Motor neuron (in vitro differentiated cells): ENCODE results near the gene NETO1. TPM values are rescaled to one million over a fixed set of nuclear protein-coding genes. Genes with fewer than 3 reads are reported as not detected.
A peak's percentile ranks its signal among the peaks of the same experiment; 100 is the strongest.

Experiments used
- ATAC-seq, 8 experiments: fragments of 200-7000 bp; cut with Tn5 transposase; replicated peaks in 6 of 8; 2 replicates each; pipeline ENCODE4 v1.8.0; 2021; ENCODE audit warnings: mild to moderate bottlenecking in 8 of 8, moderate library complexity in 8 of 8
- H3K27ac ChIP-seq, 2 donors: fragments of 250-450 bp; sonication (Bioruptor Pico); 2 replicates each; pipeline ENCODE4 v1.9.0; 2021; ENCODE audit warnings: antibody characterized with exemption in 2 of 2, mild to moderate bottlenecking in 2 of 2, moderate library complexity in 1 of 2
- H3K4me1 ChIP-seq, 2 donors: fragments of 250-450 bp; sonication (Bioruptor Pico); replicated peaks in 1 of 2; 2 replicates each; pipeline ENCODE4 v1.6.1; 2021; ENCODE audit warnings: antibody characterized with exemption in 2 of 2, mild to moderate bottlenecking in 2 of 2, moderate library complexity in 1 of 2
- H3K4me3 ChIP-seq, 5 donors: fragments of 250-450 bp; sonication (Bioruptor Pico); 2 replicates each; pipeline ENCODE4 v1.9.0; 2021; ENCODE audit warnings: antibody characterized with exemption in 5 of 5, mild to moderate bottlenecking in 5 of 5, moderate library complexity in 4 of 5
- WGBS, 10 experiments: fragments of 450-650 bp; shearing (Covaris generic); methylation state at CpG; one replicate each; pipeline ENCODE4 v1.0.0; 2022; 5-methylcytosine and 5-hydroxymethylcytosine counted together
- in situ Hi-C, 9 experiments: fragments of 400-800 bp; cut with MboI; loops; one replicate each; pipeline ENCODE4 v1.15.0; 2021; ENCODE audit warnings: low sequenced_read_pairs in 9 of 9, low pct_unique_long_range_greater_than_20kb in 2 of 9; ENCODE audit not compliant: unreplicated experiment in 9 of 9
- total RNA-seq, 8 experiments: library from RNA; unstranded; fragments of 300-600 nt; gene quantifications; 2 replicates each; pipeline versions ENCODE4 v1.2.3 to v1.2.4, GENCODE V29; 2022

NETO1 gene
- total RNA-seq, 8 experiments from 2014 or later, result 0.35 to 30.0 (median 16.2) TPM; not detected in 2

DNA sequence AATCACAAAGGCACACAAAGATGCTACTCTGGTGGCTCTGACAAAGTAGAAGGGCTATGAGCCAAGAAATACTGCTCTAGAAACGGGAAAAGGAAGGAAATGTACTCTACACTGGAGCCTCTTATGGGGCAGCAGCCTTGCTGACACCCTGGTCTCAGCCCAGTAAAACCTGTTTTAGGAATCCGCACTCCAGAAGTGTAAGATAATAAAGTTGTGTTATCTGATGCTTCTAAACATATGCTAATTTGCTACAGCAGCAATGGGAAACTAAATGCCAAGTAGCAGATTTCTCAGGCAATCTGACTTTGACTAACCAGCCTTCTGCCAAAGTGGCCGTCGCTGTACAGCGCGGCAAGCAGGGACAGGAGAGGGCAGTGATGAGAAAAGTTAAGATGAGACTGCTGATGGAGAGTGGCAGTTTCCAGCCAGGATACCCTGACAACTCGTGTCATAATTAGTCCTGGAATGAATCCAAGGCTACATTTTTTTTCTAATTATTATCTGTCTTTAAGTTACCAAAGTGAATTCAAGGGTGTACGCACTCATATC is 99.0 kb downstream of the NETO1 start:
- H3K4me3 ChIP-seq, result no peak overlapping the region
- 0 to 100% (median 79%) methylated on average over 1 to 6 of the region's 8 CpGs for WGBS, 10 experiments
- H3K4me1 ChIP-seq, result peaks cover 0 to 4% of the 10 kb centered on the region in 2 donors
- ATAC-seq, result peak in 1 of 8 experiments; percentile 35
- no peak overlapping the region for H3K27ac ChIP-seq
- in situ Hi-C loops, result loop anchor here in 5 of 9 experiments (10.0 to 25.0 kb wide), 4 partner anchors 1069 to 1369 kb away; partner anchors contain the start of genes FBXO15 (in 1 of the 5) and TIMM21 (in 1 of the 5)

DNA sequence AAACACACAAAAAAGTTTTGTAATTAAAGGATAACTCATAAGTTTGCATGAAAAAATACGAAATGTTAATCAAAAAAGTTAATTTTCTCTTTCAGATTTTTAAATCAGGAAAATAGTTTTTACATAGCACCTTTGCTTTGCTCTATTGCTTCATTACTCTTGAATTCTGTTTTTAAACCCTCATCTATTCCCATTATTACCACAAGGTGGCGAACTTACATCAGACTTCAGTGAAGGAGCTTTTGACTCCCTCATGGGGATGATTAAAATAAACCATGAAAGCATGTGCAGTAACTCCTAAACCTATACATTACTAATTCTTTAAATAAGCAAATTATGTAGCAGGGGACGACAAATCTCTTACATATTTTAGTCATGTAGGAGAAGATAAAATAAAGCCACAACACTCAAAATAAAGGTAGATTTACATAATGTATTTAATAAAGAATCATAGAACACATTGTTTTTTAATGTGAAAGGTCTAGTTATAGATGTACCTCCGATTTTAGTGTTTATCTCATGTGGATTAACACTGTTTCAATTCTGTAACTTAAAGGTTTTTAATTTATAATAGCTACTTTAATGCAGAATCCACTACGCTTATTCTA is 105.2 kb downstream of the NETO1 start:
- Histone ChIP-seq H3K27ac (no peak overlapping the region), H3K4me3 (no peak overlapping the region), H3K4me1 (no peaks in the 10 kb centered on the region)
- 5 to 29% (median 17%) methylated on average over 3 to 5 of the region's 5 CpGs for whole genome bisulfite sequencing, 10 experiments
- in situ Hi-C loops, result loop anchor here in 5 of 9 experiments (10.0 to 25.0 kb wide), 4 partner anchors 1075 to 1375 kb away; partner anchors contain the start of genes FBXO15 (in 1 of the 5) and TIMM21 (in 1 of the 5)
- ATAC-seq, result peak in 6 of 8 experiments; percentile 35 to 68 (median 48)

DNA sequence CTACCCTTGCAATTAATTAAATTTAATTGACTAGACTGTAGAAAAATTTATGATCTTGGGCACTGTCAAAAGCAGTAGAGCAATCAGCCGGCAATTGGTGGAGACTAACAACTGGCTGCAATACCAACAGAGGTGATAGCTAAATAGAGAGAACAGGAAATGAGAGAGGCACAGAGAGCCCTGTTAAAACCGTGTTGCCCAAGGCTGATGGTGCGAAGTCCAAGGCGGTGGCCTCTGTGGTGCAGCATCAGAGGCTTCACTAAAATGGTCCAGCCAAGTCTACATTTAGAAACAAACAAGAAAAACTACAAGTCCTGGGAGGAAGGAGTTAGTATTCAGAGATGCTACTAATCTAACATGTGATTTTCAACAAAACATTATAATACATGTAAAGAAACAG is 115.6 kb downstream of the NETO1 start:
- Histone ChIP-seq H3K4me1 (peaks cover 0 to 4% of the 10 kb centered on the region in 2 donors), H3K4me3 (no peak overlapping the region), H3K27ac (no peak overlapping the region)
- WGBS, 10 experiments, result 0 to 100% (median 83%) methylated on average over 1 to 4 of the region's 4 CpGs
- ATAC-seq, result no peak
- in situ Hi-C loops, result loop anchor here in 5 of 9 experiments (25.0 kb wide), 3 partner anchors 1085 to 1385 kb away; partner anchors contain the start of genes FBXO15 (in 1 of the 5) and TIMM21 (in 1 of the 5)

DNA sequence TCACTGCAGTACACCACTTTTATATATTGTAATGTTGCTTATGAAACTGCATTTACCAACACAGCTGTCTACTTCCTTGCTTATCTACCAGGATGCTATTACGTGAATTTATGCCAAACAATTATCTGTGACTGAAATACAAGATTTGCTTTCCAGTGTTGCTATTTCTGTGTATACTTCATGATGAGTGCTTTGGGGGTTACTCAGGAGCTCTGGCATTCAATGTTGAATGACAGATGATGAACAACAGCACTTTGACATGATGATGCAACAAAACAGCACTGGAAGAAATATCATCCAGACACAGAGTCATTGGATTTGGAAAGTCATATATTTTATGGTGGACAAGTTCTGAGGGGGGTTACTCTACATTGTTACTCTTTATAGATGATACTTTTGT is 125.8 kb downstream of the NETO1 start:
- ATAC-seq, result peak in 5 of 8 experiments; percentile 48 to 86 (median 63)

DNA sequence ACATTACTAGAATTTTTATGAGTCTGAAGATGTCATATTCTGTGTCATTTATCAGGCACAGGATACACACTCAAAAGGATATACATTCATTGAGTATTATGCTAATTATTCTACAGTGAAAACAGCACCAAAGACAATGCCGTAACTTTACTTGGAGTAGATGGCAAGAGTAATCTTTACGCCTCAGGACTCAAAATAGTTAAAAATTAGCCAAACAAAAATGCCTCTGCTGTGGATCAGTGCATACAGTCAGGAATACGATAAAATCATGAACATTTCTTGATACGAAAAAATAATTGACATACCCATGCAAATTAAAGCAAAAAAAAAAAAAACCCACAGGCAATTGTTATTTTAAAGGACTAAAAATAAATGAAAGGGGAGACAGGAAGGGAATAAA is 129.7 kb downstream of the NETO1 start:
- in situ Hi-C loops, result no loop called here
- no peak overlapping the region for H3K4me3 ChIP-seq
- H3K4me1 ChIP-seq, result peaks cover 6 to 9% of the 10 kb centered on the region in 2 donors
- no peak for ATAC-seq
- 23 to 92% (median 76%) methylated on average over 3 to 4 of the region's 4 CpGs for WGBS, 10 experiments
- H3K27ac ChIP-seq, result no peak overlapping the region

More for the DNA sequence above, 125.8 kb downstream of the NETO1 start:
- H3K4me1 ChIP-seq, result peaks cover 6 to 9% of the 10 kb centered on the region in 2 donors
- 5 to 100% (median 50%) methylated on average over 1 of the region's 1 CpG; no CpG with 5 or more reads in 1 of the 10 experiments for WGBS, 10 experiments
- no peak overlapping the region for H3K4me3 ChIP-seq
- H3K27ac ChIP-seq, result no peak overlapping the region
- in situ Hi-C loops, result no loop called here

DNA sequence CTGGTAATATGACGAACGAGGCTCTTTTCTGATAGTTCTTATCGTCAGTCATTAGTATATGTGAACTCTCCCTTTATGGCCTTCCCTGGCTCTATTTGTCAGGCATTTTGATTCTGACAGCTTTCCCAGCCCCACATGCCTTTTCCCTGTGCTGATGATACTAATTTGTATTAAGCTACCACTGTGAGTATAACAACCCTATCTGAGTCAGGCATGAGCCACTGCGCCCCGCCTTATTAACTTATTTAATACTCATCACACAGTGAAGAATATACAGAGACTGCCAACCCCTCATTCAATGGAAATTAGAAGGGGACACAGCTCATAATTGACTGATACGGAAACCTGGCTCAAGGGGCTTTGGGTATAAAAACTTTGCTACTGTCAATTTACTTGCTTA is 140.0 kb downstream of the NETO1 start:
- Histone ChIP-seq H3K4me1 (peaks cover 0 to under 1% of the 10 kb centered on the region in 2 donors), H3K27ac (no peak overlapping the region), H3K4me3 (no peak overlapping the region)
- in situ Hi-C loops, result no loop called here
- ATAC-seq, result no peak
- 0 to 100% (median 92%) methylated on average over 1 to 5 of the region's 6 CpGs for WGBS, 10 experiments

DNA sequence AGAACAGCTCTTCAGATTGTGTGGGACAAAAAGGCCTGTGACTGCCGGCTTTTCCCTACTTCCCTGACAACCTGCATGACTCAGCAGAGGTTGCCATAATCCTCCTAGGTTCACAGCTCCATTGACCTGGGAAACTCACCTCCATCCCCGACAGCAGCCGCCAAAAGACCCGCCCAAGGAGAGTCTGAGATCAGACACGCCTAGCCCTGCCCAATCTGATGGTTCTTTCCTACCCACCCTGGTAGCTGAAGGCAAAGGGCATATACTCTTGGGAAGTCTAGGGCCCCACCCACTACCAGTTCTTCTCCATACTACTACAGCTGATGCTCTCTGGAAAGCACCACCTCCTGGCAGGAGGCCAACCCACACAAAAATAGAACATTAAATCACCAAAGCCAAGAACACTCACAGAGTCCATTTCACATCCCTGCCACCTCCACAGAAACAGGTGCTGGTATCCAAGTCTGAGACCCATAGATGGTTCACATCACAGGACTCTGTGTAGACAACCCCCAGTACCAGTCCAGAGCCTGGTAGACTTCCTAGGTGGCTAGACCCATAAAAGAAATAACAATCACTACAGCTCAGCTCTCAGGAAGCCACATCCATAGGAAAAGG is 140.6 kb downstream of the NETO1 start:
- no peak overlapping the region for H3K4me3 ChIP-seq
- H3K27ac ChIP-seq, result no peak overlapping the region
- no peaks in the 10 kb centered on the region for H3K4me1 ChIP-seq
- ATAC-seq, result peak in 1 of 8 experiments; percentile 44
- in situ Hi-C loops, result no loop called here
- 0 to 100% (median 82%) methylated on average over 3 to 5 of the region's 5 CpGs; no CpG with 5 or more reads in 5 of the 10 experiments for WGBS, 10 experiments

DNA sequence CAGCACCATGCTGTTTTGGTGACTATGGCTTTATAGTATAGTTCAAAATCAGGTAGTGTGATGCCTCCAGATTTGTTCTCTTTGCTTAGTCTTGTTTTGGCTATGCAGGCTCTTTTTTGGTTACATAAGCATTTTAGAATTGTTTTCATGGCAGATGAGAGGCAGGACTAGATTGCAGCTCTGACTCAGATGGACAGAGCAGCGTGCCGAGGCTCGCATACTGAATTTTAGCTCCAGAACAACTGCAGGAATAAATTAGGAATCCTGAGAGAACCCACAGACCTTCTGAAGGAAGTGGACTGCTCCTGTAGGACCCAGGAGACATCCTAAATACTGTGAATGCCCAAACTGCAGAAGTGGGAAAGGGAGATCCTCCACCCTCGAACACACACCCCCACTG is 141.6 kb downstream of the NETO1 start:
- WGBS, 10 experiments, result 21 to 100% (median 89%) methylated on average over 1 to 3 of the region's 4 CpGs; no CpG with 5 or more reads in 4 of the 10 experiments
- in situ Hi-C loops, result no loop called here
- no peak for ATAC-seq
- Histone ChIP-seq H3K4me1 (no peaks in the 10 kb centered on the region), H3K4me3 (no peak overlapping the region), H3K27ac (no peak overlapping the region)

DNA sequence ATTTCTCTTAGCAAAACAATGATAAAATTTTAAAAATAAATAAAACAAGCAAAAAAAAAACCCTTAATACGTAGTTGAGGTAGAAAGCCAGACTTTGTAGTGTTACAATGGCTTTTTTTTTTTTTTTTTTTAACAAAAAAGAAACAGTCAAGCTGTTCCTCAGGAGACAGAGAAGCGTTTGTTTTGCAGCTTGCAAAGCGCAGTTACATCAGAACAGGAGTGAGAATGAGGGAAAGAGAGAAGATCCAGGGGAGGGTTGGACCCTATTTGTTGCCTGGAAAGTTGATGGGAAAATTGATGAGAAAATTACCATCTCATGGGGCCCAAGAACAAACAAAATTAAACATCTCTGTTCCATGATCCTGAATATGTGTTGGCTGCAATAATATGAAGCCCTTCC is 146.5 kb downstream of the NETO1 start:
- Histone ChIP-seq H3K27ac (no peak overlapping the region), H3K4me1 (no peaks in the 10 kb centered on the region), H3K4me3 (no peak overlapping the region)
- ATAC-seq, result peak in 1 of 8 experiments; percentile 56
- in situ Hi-C loops, result loop anchor here in 1 of 9 experiments (25.0 kb wide), 1 partner anchor 1616 kb away; no protein-coding TSS in a partner anchor
- 0 to 71% (median 36%) methylated on average over 1 to 3 of the region's 3 CpGs for WGBS, 10 experiments

DNA sequence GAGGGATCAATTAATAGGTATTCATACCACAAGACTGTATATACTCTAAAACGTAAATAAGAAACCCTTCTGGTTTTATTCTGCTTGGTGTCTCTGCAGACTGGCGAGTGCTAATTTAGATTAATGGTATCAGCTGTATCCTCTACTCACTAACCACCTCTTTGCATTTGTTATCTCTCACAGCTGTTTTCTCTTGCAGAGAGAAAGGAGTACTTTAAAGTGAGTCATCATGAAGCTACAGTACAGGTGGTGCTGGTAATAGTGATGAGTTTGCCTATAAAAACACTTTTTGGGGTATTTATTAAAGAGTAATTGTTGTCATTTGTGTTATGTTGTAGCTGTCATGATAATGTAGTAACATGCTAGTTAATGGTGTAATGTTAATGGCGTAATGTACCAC is 147.7 kb downstream of the NETO1 start:
- WGBS, 10 experiments, result 11 to 100% (median 60%) methylated on average over 1 to 3 of the region's 3 CpGs; no CpG with 5 or more reads in 1 of the 10 experiments
- no peak overlapping the region for H3K4me3 ChIP-seq
- H3K27ac ChIP-seq, result no peak overlapping the region
- in situ Hi-C loops, result loop anchor here in 1 of 9 experiments (25.0 kb wide), 1 partner anchor 1617 kb away; no protein-coding TSS in a partner anchor
- no peaks in the 10 kb centered on the region for H3K4me1 ChIP-seq
- ATAC-seq, result peak in 4 of 8 experiments; percentile 27 to 53 (median 46)

DNA sequence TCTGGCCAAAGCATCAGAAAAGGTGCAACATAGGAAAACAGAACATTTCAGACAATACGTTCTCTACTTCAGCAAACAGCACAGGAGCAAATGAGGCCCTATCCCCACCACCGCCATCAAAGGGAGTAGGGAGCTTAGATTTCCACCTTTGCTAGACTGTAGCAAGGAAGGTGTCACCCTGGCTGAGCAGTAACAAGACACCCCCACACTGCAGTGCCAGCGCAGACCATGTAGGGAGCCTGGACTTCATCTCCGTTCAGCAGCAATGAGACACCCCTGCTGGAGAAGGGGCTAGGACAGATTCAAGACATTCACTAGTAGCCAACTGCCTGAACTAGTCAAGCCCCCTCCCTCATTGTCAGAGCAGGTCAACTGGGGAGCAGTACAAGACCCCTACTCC is 163.6 kb downstream of the NETO1 start:
- Histone ChIP-seq H3K27ac (no peak overlapping the region), H3K4me3 (no peak overlapping the region), H3K4me1 (no peaks in the 10 kb centered on the region)
- in situ Hi-C loops, result loop anchor here in 1 of 9 experiments (25.0 kb wide), 1 partner anchor 1633 kb away; no protein-coding TSS in a partner anchor
- 0 to 100% (median 75%) methylated on average over 1 to 2 of the region's 4 CpGs; no CpG with 5 or more reads in 5 of the 10 experiments for whole genome bisulfite sequencing, 10 experiments
- no peak for ATAC-seq

DNA sequence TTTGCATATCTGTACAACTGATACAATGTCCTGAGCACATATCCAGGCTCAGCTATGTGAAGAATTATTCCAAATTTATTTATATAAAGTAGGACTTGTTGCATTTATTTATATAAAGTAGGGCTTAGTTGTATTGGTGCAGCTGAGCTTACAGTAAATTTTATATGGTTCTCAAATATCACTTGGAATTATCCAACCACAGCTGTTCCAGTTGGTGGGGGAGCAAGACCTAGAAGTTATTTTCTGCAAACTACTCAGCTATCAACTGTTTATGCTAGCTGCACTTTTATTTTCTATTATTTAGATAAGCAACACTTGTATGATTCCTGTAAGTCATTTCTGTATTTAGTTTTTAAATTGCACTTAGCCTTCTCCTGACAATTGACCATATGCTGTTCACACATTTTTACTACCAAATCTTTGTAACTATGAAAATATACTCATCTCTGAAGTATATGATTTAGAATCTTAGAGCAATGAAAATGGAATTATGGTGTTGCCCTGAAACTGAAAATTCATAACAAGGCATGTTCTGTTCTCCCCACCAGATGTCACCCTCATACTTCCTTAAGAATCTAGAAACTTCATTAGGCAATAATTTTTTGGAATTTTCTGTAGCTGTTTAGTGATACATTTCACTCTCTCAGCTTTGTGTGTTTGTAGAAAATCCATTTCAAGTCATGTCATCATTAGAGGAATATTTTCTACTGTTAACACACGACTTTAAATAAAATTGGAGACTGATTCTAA is 166.7 kb downstream of the NETO1 start:
- in situ Hi-C loops, result loop anchor here in 1 of 9 experiments (25.0 kb wide), 1 partner anchor 1636 kb away; no protein-coding TSS in a partner anchor
- WGBS, 10 experiments, result 0 to 20% (median 6%) methylated on average over 1 of the region's 1 CpG; no CpG with 5 or more reads in 2 of the 10 experiments
- no peaks in the 10 kb centered on the region for H3K4me1 ChIP-seq
- no peak overlapping the region for H3K27ac ChIP-seq
- ATAC-seq, result no peak
- H3K4me3 ChIP-seq, result no peak overlapping the region
